MM.1S (cell line): ENCODE measurements around the gene CCDC185.

Experiments used
- CTCF ChIP-seq: fragments of 300-600 bp; sonication (generic); IDR thresholded peaks from 2 replicates; pipeline ENCODE4 v1.5.1; 2016; ENCODE audit warnings: antibody characterized with exemption, low read length, mixed read lengths
- EZH2phosphoT487 ChIP-seq: fragments of 300-600 bp; sonication (generic); IDR thresholded peaks from 2 replicates; pipeline ENCODE4 v1.6.1; 2018; ENCODE audit warnings: antibody characterized with exemption, low read length

GRCh38 chr1:223349241-223349640 is 44.0 kb upstream of the CCDC185 start:
- no peak for TF ChIP-seq CTCF
- no peak for TF ChIP-seq EZH2phosphoT487
